ENCODE measurements around the gene LTBP2. TPM values are rescaled to one million over a fixed set of nuclear protein-coding genes. Genes with fewer than 3 reads are reported as not detected.

The LTBP2 gene
- total and polyA plus RNA-seq, 2 of the 8 experiments (the other 6 are each of a cell fraction or from before 2014, with no cell fraction given), result 0.48 to 0.89 TPM

GRCh38 chr14:74591394-74591793 is 20.6 kb downstream of the LTBP2 start (continued):
- TF ChIP-seq SAP30 (IDR thresholded peaks at IDR 0.05; ENCODE audit: insufficient read depth, insufficient replicate concordance, low read length) (no peak), CHD7 (IDR thresholded peaks at IDR 0.05; ENCODE audit: insufficient replicate concordance, low read length) (no peak), POLR2A (IDR thresholded peaks at IDR 0.05; ENCODE audit: control extremely low read depth in 1 of 2, low read depth in 2 of 2, low read length in 2 of 2) (no peak), SIN3A (conservative IDR thresholded peaks at IDR 0.05 in 1 of 2, IDR thresholded peaks at IDR 0.05 in 1 of 2; ENCODE audit: low read depth in 1 of 2, low read length in 2 of 2) (no peak), ASH2L (IDR thresholded peaks at IDR 0.05; ENCODE audit: low read length) (no peak), TCF12 (IDR thresholded peaks at IDR 0.05; ENCODE audit: low read depth, low read length) (no peak)

Data from H1 (cell line).